OCI-LY1 (cell line): ENCODE measurements around the gene ADAMTS8.

Experiments used
- EZH2 ChIP-seq: fragments of 200-600 bp; sonication (generic), shearing (Covaris generic); IDR thresholded peaks from 2 replicates; pipeline ENCODE4 v1.8.0; 2017; ENCODE audit warnings: borderline replicate concordance, mixed run types, mild to moderate bottlenecking, antibody characterized with exemption, low read length, moderate library complexity, mixed read lengths
- TF ChIP-seq, protein P1 (sequence below): fragments of 200-600 bp; sonication (generic), shearing (Covaris generic); IDR thresholded peaks from 2 replicates; pipeline ENCODE4 v1.5.1; 2017; ENCODE audit warnings: mild to moderate bottlenecking, antibody characterized with exemption, low read length, moderate library complexity, mixed read lengths

DNA sequence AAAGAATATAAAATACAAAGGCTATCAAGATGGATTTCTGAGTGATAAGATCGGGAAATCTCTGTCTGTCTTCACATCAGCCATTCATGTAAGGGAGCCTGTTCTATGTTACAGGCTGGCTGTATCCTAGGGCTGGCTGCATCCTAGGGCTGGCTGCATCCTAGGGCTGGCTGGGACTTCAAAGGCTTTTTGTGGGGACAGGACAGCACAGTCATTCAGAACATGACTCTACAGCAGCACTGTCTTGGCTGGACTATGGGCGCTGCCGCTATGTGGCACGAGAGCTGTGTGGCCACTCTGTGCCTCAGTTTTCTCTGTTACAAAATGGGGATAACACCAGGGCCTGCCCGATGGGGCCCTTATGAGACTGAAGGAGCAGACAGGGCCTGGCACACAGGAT lies 10.2 kb downstream of the ADAMTS8 start:
- TF ChIP-seq, protein P1, sequence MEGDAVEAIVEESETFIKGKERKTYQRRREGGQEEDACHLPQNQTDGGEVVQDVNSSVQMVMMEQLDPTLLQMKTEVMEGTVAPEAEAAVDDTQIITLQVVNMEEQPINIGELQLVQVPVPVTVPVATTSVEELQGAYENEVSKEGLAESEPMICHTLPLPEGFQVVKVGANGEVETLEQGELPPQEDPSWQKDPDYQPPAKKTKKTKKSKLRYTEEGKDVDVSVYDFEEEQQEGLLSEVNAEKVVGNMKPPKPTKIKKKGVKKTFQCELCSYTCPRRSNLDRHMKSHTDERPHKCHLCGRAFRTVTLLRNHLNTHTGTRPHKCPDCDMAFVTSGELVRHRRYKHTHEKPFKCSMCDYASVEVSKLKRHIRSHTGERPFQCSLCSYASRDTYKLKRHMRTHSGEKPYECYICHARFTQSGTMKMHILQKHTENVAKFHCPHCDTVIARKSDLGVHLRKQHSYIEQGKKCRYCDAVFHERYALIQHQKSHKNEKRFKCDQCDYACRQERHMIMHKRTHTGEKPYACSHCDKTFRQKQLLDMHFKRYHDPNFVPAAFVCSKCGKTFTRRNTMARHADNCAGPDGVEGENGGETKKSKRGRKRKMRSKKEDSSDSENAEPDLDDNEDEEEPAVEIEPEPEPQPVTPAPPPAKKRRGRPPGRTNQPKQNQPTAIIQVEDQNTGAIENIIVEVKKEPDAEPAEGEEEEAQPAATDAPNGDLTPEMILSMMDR: no peak
- no peak for TF ChIP-seq EZH2
